T-helper 9 cell (primary cell): ENCODE results near the gene ZEB2.

Source experiments
- DNase-seq: peaks from one replicate; pipeline ENCODE4 v3.0.0-alpha.2; 2020

ZEB2 gene

DNA sequence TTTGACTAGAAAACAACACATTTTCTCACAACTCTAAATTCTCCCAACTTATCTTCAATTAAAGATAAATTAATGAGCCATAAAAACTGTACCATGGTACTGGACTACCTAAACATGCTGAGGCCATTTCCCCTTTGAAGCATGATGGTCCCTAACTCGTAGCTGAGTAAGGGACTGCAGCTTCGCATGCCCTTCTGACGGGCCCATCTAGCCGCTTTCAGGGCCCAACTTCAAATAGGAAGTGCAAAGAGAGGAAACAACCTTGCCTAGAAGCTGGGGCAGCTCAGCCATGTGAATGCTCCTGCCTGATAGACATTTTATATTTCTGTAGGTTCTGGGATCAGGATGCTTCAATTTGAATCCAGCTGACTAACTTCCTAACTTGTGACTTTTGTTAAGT, 72.4 kb downstream of the ZEB2 start:
- DNase-seq: no peak

GRCh38 chr2:144446136-144446535, 73.8 kb downstream of the ZEB2 start:
- no peak for DNase-seq

- DNase-seq: no peak
Measured at GRCh38 chr2:144445196-144445595, 74.7 kb downstream of the ZEB2 start.

- no peak for DNase-seq
Measured at GRCh38 chr2:144443837-144444817, 75.8 kb downstream of the ZEB2 start.

- DNase-seq: no peak
Measured at GRCh38 chr2:144441711-144442141, 78.2 kb downstream of the ZEB2 start.

DNA sequence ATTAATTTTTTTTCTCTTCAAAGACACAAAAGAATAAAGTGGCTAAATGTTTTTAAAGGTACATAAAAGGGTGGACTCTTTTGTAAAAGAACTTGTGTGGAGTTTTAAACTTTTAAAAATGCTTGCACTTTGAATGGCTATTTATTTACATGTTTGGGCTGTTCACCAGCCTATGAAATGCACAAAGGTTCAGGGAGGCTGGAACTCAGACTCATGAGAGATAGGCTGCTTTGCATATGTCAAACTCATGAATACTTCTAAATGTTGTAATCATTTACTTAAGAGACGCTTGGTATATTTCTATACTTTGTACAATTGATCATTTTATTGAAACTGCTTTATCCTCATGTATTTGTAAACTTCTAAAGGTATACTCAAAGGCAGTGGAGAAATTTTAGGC, 79.9 kb downstream of the ZEB2 start:
- no peak for DNase-seq

DNA sequence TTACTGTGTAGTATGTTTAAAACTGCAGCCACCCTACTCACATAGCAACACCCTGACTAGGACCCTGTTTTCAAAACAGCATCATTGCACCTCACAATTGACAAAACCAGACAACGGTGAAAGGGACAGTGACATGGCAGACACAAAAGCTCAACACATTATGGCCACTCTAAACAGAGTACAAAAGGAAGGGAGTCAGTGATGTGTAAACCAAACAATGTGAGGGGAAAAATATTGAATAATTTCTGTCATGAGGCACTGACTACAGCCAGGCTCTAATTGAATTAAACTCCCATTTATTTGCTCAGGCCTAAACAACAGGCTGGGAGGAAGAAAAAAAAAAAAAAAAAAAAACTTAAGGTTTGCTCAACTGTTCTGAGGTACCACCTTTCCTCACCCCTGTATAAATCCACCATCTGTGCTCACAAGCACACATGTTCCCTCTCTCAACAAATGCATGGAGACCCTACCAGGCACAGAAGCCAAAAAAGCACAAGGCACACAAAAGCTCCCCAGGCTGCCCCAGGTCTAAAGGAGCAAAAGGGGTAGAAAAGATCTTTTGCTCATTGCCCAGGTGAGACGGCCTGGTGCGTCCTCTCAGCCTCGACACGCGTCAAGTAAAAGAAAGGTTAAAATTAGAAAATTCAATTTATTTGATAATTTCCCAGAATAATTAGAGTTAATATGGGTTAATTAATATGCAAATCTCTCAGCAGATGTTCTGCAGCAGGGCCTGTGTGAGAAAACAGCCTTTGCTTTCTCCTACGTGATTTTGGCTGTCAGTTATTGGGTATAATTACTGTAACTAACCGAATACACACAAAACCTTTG, 80.9 kb downstream of the ZEB2 start:
- no peak for DNase-seq

- no peak for DNase-seq
Measured at GRCh38 chr2:144437636-144438035, 82.3 kb downstream of the ZEB2 start.

- DNase-seq: no peak
Measured at GRCh38 chr2:144434425-144435222, 85.3 kb downstream of the ZEB2 start.

- no peak for DNase-seq
Measured at GRCh38 chr2:144432921-144433320, 87.0 kb downstream of the ZEB2 start.

DNA sequence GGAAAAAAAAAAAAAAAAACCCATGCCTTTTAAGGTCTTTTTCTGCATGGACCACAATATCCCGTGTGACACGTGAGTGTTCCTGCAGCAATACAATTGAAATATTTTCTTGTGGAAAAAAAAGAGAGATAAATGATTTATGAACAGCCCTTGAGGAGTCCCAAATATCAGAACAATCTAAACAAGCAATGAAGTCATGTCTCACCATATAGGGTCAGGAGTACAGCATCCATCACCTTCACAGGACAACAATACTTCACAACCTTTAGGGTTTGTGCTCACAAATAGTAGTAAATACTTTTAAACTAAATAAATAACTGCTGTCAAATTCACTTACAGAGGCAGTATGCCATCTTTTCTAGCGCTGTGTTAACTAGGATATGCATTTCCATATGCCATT, 87.9 kb downstream of the ZEB2 start:
- DNase-seq: no peak

DNA sequence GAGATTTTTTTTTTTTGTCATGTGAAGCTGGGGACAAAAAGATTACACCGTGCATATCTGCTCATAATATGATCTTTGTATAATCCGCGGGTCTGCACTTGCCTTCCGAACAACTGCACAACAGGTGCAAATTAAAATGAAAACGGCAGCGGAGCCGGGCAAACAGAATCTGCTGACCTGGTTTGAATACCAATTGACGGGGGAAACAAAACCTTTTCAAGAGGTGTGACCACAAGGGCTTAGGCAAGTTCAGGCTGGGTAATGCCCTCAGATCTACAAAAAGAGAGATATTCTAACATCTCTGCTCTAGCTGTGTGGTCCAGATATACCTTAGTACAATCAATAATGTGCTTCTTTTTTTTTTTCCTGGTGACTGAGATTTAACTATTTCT, 88.5 kb downstream of the ZEB2 start:
- no peak for DNase-seq

- no peak for DNase-seq
Measured at GRCh38 chr2:144430722-144431391, 89.1 kb downstream of the ZEB2 start.

GRCh38 chr2:144429396-144430112, 90.4 kb downstream of the ZEB2 start:
- DNase-seq: no peak

DNA sequence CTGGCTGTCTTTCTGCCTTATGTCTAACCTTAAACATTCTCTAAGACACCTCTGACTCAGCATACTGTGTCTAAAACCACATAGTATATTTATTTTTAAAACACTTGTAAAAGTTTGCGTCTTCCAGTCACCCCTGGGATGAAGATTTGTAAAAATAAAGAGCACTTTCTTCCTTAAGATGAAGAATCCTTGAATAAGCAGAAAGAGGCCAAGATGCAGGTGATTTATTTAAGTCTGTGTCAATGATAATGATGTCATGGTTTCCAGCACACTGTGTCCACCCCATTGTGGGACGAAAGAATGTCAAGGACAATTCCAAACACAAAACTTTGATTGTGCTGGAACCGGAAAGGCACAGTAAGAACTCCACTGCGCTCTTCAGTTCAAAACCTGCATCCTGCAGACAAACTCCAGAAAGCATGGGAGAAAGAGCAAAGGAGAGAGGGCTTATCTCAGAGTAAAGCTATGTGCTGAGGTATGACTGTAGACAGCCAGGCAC, 92.9 kb downstream of the ZEB2 start:
- no peak for DNase-seq

DNA sequence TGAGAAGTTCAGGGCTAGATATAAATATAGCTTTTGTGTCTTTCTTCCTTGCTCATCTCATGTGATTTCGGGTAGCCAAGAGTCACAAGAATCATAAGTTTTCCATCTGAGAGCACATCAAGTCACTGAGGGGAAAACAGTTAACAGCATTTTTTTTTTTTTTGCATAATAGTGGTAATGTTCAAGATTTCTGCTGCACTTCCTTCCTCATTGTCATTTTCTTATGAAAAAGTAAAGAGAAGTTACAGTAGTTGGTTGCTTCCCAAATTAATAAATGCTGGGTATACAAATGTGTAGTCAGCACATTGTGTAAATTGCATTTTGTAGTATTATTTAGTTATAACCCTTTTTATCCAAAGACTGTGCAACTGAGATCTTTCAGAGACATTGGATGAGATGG, 93.6 kb downstream of the ZEB2 start:
- no peak for DNase-seq

- no peak for DNase-seq
Measured at GRCh38 chr2:144424559-144425240, 95.2 kb downstream of the ZEB2 start.

GRCh38 chr2:144421606-144422510, 98.1 kb downstream of the ZEB2 start:
- no peak for DNase-seq

DNA sequence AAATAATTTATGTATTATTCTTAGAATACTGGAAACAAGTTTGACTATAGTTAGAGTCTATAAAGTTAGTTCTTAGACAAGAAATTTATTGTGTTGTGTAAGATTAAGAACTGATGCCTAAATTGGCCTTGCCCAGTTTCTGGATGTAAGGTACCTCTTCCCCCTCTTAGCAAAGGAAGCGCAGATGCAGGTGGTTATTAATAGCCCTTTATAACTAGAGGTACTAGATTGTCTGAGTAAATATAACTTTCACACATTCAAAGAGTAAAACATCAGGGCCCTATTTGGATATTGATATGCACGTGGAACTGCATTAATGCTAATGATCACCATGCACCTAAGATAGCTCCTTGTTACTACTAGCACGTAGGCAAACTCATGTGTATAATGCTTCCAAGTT, 100.7 kb downstream of the ZEB2 start:
- no peak for DNase-seq

DNA sequence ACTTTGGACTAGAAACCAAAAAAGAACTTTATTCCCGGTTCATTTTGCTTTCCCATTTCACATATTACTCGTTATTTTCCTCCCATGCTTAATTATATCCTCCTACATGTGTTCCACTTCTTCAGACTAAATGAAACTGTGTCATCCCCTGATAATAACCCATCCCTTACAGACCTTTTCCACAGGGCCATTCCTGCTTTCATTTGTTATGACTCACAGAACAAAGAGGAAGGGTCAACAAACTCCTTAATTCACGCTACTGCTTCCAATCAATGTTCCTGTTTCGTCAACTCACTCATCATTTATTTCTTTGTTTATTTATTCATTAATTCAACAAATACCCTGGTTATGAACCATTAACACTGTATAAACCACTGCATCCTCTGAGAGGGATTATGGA, 104.5 kb downstream of the ZEB2 start:
- DNase-seq: no peak
